ENCODE results near the gene LRRC8E.
"Not testable (repeated sequence)": the region's sequence is repeated elsewhere in the genome, so short reads cannot be mapped to it uniquely, and the experiment has no call there.

The LRRC8E gene

DNA sequence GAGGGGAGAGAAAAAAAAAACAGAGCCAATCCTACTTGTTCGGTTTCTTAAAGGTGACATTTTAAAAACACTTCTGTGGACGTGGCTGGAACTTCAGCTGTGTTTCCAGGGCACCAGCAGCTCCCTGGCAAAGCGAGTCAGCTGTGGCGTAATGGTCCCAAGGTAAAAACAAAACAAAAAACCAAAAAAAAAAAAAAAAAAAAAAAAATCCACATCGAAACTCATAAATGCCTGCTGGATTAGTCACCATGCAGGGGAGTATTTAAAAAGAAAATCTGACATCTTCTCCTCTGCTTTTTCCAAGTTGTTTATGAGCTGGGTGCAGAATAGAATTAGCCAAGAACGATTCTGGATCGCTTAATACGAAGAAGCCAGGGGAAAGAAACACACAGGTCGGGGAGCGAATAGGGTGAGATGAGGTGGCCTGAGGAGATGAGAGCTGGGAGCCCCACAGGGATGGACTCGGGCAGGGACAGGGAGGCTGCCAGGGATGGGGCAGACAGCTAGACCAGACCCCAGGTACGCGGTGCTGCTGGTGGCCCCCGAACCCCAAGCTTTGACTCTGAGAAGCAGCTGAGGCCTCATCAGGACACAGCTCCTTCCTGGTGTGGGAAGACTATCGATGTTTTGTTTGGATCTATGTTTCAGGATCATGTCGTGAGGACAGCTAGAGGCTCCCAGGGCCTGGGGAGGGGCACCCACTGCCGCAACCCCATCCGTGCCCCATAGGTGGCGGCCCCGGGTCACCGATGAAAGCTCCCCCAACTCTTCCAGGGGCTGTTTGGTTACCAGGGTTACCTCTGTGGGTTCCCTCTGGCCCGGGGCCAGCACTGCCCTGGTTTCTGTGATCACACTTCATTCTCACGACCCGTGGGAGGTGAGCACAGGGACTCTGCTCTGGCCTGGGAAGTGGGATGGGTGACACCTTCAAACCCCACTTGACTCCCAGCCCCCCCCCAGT lies 40.7 kb downstream of the LRRC8E start:
- peak; percentile 92 to 93 for DNase-seq (ENCODE audit: low read depth in 2 of 2)
- no peak overlapping the region for H3K4me3 ChIP-seq (replicated peaks in 1 of 2; ENCODE audit: low read depth in 2 of 2, low read length in 2 of 2)
- peak; percentile 48 for TF ChIP-seq CTCF (IDR thresholded peaks at IDR 0.05; ENCODE audit: low read depth, low read length)

- not testable (repeated sequence) for H3K4me3 ChIP-seq (replicated peaks in 1 of 2; ENCODE audit: low read depth in 2 of 2, low read length in 2 of 2); DNase-seq (ENCODE audit: low read depth in 2 of 2)
Observed at GRCh38 chr19:7930030-7930429, 41.7 kb downstream of the LRRC8E start.

GRCh38 chr19:7930765-7931164 lies 42.5 kb downstream of the LRRC8E start:
- DNase-seq (ENCODE audit: low read depth in 2 of 2): no peak
- H3K4me3 ChIP-seq (replicated peaks in 1 of 2; ENCODE audit: low read depth in 2 of 2, low read length in 2 of 2): no peak overlapping the region
- no peak for TF ChIP-seq CTCF (IDR thresholded peaks at IDR 0.05; ENCODE audit: low read depth, low read length)

- no peak overlapping the region for H3K4me3 ChIP-seq (replicated peaks in 1 of 2; ENCODE audit: low read depth in 2 of 2, low read length in 2 of 2)
- no peak for TF ChIP-seq CTCF (IDR thresholded peaks at IDR 0.05; ENCODE audit: low read depth, low read length)
- no peak for DNase-seq (ENCODE audit: low read depth in 2 of 2)
Observed at GRCh38 chr19:7931221-7932061, 43.1 kb downstream of the LRRC8E start.

DNA sequence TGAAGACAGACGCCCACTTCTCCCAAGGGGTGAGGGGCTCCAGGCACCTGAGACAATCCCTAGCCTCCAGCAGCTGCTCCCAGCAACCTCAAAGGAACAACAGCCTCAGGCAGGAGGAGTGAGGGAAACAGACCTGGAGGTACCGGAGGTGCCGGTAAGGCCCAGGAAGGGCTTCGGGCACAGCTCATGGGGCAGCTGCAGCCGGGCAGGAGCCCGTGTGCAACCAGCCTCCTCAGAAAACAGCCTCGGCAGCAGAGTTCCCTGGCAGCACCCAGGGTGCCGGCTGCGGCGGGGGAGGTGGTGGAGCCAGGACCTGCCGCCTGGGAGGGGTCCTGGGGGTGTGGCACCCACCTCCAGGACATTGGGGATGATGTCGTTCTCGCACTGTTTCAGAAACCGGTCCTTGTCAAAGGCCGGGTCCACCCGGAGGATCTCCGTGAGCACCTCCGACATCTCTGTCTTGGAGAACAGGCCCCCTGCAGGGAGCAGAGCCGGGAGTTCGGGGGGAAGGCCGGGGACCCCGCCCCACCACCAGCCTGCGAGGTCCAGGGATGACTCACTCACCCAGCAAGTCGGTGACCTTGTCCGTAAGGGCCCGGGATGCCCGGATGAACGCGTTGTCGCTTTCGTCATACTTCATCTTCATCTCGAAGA lies 44.1 kb downstream of the LRRC8E start:
- H3K4me3 ChIP-seq (replicated peaks in 1 of 2; ENCODE audit: low read depth in 2 of 2, low read length in 2 of 2): no peak overlapping the region
- TF ChIP-seq CTCF (IDR thresholded peaks at IDR 0.05; ENCODE audit: low read depth, low read length): no peak
- no peak for DNase-seq (ENCODE audit: low read depth in 2 of 2)

DNA sequence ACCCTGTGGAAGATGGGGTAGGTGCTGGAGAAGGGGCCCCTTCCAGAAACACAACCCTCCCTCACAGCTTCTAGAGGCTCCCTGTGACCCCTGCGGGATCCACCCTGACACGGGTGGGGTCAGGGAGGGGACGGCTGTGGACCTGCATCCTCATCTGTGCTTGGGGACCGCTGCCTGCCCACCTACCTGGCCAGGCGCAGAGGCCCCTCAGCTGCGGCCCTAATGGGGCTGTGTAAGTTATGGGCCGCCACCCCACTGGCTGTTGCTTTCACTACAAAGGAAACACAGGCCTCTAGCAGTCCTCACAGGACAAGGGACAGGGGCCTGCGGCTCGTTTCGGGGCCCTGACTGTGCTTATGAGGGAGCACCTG lies 44.6 kb downstream of the LRRC8E start:
- no peak for TF ChIP-seq CTCF (IDR thresholded peaks at IDR 0.05; ENCODE audit: low read depth, low read length)

More for the DNA sequence above, 44.6 kb downstream of the LRRC8E start:
- H3K4me3 ChIP-seq (replicated peaks in 1 of 2; ENCODE audit: low read depth in 2 of 2, low read length in 2 of 2): no peak overlapping the region
- no peak for DNase-seq (ENCODE audit: low read depth in 2 of 2)

Data from cardiac fibroblast (primary cell).